ENCODE results near the gene MMAB.

The MMAB gene

DNA sequence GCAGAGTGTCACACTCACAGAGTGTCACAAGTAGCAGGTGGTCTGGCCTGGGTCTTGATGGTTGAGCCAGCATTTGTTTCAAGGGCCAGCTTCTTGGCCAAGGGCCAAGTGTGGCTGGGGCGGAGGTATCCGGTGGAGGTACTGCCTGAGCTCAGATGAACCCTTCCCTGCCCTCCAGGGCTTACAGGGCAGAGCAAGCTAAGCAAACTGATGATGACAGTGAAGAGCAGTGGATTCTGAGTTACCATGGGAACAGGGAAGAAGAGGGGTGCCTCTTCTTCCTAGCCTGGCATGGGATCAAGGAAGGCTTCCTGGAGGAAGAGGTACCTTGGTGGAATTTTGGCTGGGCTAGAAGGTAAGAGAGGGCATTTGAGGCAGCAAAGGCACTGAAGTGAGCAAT, 36.0 kb upstream of the MMAB start:
- no peak overlapping the region for H3K4me3 ChIP-seq (ENCODE audit: control insufficient read depth, low read depth, low read length)
- no peak for DNase-seq (ENCODE audit: low read depth)
- TF ChIP-seq, protein P1, sequence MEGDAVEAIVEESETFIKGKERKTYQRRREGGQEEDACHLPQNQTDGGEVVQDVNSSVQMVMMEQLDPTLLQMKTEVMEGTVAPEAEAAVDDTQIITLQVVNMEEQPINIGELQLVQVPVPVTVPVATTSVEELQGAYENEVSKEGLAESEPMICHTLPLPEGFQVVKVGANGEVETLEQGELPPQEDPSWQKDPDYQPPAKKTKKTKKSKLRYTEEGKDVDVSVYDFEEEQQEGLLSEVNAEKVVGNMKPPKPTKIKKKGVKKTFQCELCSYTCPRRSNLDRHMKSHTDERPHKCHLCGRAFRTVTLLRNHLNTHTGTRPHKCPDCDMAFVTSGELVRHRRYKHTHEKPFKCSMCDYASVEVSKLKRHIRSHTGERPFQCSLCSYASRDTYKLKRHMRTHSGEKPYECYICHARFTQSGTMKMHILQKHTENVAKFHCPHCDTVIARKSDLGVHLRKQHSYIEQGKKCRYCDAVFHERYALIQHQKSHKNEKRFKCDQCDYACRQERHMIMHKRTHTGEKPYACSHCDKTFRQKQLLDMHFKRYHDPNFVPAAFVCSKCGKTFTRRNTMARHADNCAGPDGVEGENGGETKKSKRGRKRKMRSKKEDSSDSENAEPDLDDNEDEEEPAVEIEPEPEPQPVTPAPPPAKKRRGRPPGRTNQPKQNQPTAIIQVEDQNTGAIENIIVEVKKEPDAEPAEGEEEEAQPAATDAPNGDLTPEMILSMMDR (conservative IDR thresholded peaks at IDR 0.05; ENCODE audit: control insufficient read depth, insufficient read depth, low read depth, low read length): no peak

DNA sequence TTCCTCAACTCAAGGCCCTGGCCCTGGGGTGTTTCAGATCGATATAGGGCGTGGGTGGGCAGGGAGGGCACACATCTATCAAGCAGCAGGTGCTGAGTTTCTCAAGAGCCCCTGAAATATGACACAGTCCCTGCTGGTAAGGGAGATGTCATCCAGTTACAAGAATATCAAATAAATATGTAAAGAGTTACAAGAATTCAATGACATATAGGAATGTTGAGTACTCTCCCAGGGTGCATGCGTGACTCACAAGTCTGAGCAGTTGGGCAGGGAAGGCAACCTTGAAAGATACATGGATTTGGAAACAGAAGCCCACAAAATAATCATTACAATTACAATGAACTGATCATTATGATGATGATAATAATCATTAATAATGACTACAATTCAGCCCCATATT, 35.5 kb upstream of the MMAB start:
- no peak overlapping the region for H3K4me3 ChIP-seq (ENCODE audit: control insufficient read depth, low read depth, low read length)
- no peak for DNase-seq (ENCODE audit: low read depth)
- TF ChIP-seq, protein P1 (conservative IDR thresholded peaks at IDR 0.05; ENCODE audit: control insufficient read depth, insufficient read depth, low read depth, low read length): no peak

DNA sequence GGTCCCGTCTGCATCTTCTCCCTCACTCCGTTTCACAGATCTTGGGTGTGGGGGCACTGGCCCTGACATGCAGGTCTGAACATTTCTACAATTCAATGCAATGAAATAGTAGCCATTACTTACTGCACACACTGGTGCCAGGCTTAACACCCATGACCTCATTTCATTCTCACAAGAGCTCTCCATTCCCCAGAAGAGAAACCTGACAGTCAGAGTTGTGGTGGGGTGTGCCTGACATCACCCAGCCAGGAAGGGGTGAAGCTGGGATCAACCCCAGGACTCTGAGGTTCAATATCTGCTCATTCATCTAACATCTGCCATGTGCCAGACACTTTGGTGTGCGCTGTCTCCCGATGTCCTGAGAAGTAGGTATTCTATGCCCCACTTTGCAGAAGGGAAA, 35.0 kb upstream of the MMAB start:
- TF ChIP-seq, protein P1 (conservative IDR thresholded peaks at IDR 0.05; ENCODE audit: control insufficient read depth, insufficient read depth, low read depth, low read length): no peak
- no peak overlapping the region for H3K4me3 ChIP-seq (ENCODE audit: control insufficient read depth, low read depth, low read length)
- no peak for DNase-seq (ENCODE audit: low read depth)

DNA sequence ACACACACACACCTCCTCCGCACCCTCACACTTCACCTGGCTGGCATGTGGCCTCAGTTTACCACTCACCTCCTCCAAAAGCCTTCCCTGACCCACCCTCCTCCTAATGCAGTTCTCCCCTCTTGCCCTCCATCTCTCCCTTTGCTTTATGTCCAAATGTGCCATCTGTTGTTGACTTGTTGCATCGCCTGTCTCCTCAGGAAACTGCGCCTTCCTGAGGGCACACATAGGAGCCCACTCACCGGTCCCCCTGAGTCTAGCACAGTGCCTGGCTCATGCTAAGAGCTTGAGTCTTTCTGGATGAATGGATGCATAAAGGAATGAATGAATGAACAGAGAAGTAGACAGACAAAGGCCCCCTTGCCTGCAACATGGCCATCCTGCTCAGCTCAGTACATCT, 34.3 kb upstream of the MMAB start:
- H3K4me3 ChIP-seq (ENCODE audit: control insufficient read depth, low read depth, low read length): no peak overlapping the region
- TF ChIP-seq, protein P1 (conservative IDR thresholded peaks at IDR 0.05; ENCODE audit: control insufficient read depth, insufficient read depth, low read depth, low read length): no peak
- DNase-seq (ENCODE audit: low read depth): no peak

DNA sequence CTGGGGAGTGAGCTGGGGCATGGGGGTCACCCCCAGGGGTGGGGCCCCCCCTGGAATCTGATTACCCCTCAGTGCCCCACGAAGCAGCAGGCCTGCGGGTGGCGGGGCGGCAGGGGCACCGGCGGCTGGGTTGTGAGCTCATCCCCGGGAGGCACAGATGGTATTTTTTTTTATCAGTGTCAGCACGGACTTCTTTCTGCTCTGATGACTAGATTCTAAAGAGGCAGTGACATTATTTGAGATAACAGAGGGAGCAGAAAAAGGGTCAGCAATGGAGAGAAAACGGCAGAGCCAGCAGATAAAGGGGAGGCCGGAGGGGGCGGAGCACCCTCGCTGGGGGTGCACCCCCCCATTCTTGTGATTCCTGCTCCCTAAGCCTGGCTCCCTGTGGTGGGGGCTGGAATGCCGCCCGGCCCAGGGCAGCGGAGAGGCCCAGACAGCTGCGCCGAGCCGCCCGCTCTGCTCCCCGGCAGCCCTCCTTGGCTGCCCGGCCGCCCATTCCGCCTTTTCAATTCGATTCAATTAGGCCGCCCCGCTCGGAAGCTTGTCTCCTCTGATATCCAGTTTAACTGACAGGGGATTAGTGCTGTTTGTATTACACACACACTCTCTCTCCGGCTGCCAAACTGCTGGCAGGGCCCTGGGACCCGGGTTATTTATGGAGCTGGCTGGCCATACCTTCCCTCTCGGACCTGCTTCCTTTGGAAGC, 33.2 kb upstream of the MMAB start:
- TF ChIP-seq, protein P1 (conservative IDR thresholded peaks at IDR 0.05; ENCODE audit: control insufficient read depth, insufficient read depth, low read depth, low read length): no peak
- DNase-seq (ENCODE audit: low read depth): no peak
- no peak overlapping the region for H3K4me3 ChIP-seq (ENCODE audit: control insufficient read depth, low read depth, low read length)

DNA sequence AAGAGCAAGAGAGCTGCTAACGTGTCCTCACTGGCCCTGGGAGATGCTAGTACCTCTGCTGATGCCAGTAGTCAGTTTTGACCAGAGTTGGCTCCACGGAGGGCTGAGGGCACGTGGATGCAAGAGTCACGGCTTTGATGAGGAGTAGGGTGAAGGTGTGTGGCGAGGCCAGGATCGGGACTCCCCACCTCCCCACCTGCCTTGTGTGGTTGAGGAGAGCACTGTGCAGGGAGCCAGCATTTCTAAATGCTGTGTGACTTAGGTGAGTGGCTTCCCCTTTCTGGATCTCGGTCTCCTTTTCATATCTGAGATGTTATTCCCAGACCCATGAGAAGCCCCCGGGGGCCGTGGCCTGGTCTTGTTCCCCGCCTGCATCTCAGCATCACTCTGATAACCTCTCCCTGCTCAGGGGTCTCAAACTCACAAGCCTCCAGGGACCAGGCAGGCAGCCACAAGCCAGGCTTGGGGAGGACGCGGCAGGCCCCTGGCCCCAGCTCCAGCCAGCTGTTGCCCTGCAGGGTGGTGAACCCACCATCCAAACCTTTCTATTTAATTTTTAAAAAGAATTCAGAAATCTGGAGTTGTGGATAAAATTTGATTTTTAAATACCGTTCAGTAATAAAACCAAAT, 32.4 kb upstream of the MMAB start:
- no peak for DNase-seq (ENCODE audit: low read depth)
- TF ChIP-seq, protein P1 (conservative IDR thresholded peaks at IDR 0.05; ENCODE audit: control insufficient read depth, insufficient read depth, low read depth, low read length): no peak

More for the DNA sequence above, 32.4 kb upstream of the MMAB start:
- H3K4me3 ChIP-seq (ENCODE audit: control insufficient read depth, low read depth, low read length): no peak overlapping the region
